GM12892 (cell line): ENCODE measurements around the gene PHLPP2.

Experiments
- POLR2A ChIP-seq: IDR thresholded peaks from 2 replicates; pipeline ENCODE4 v1.6.1; 2011; ENCODE audit warnings: low read depth, low read length, control low read depth
- TAF1 ChIP-seq: IDR thresholded peaks from 2 replicates; pipeline ENCODE4 v1.6.1; 2011; ENCODE audit warnings: low read depth, mild to moderate bottlenecking, control low read depth, low read length, borderline replicate concordance

- TF ChIP-seq TAF1 (no peak), POLR2A (no peak)
These were observed 1.5 kb downstream of the PHLPP2 start for GRCh38 chr16:71722801-71723536.
